Activated naive CD4-positive, alpha-beta T cell treated with anti-CD3 and anti-CD28 coated beads for 36 hours (primary cell): Measurements from ENCODE around the gene SBF2. TPM values are rescaled to one million over a fixed set of nuclear protein-coding genes. Genes with fewer than 3 reads are reported as not detected.

Experiments
- CTCF ChIA-PET: fragments of 350-600 bp; sonication (Branson Sonifier 250); formaldehyde crosslinking; loops from one replicate; lab custom pipeline; 2021; ENCODE audit warnings: antibody characterized with exemption; lab: Charles Lee
- DNase-seq: peaks from one replicate; pipeline ENCODE4 v3.0.0-alpha.2; 2020
- H3K27ac Mint-ChIP-seq: one replicate; pipeline ENCODE4 v1.8.0; 2021; ENCODE audit warnings: mild to moderate bottlenecking, mixed read lengths
- H3K27me3 Mint-ChIP-seq: one replicate; pipeline ENCODE4 v1.8.0; 2021; ENCODE audit warnings: low read depth, mixed read lengths
- H3K36me3 Mint-ChIP-seq: one replicate; pipeline ENCODE4 v1.8.0; 2021; ENCODE audit warnings: low read depth, mixed read lengths
- H3K4me1 Mint-ChIP-seq: one replicate; pipeline ENCODE4 v1.8.0; 2021; ENCODE audit warnings: low read depth, mixed read lengths
- H3K4me3 Mint-ChIP-seq: one replicate; pipeline ENCODE4 v1.8.0; 2021; ENCODE audit warnings: mild to moderate bottlenecking, moderate library complexity, mixed read lengths
- H3K9me3 Mint-ChIP-seq: one replicate; pipeline ENCODE4 v1.8.0; 2021; ENCODE audit warnings: mixed read lengths
- intact Hi-C: fragments of 100-400 bp; cut with micrococcal nuclease; formaldehyde crosslinking; loops from one replicate; pipeline ENCODE4 v1.15.1; 2023
- total RNA-seq, 2 experiments: library from RNA; stranded (reverse); gene quantifications; one replicate each; pipeline ENCODE4 v1.2.3, GENCODE V29; 2021

The SBF2 gene
- total RNA-seq, 2 experiments from 2014 or later: 8.7 to 9.9 TPM

- DNase-seq: no peak
- intact Hi-C loops: no loop called here
- H3K9me3 Mint-ChIP-seq: no peaks in the 10 kb centered on the region
- no peaks in the 10 kb centered on the region for H3K4me1 Mint-ChIP-seq
- CTCF ChIA-PET: no interaction called here
- no peak overlapping the region for H3K27ac Mint-ChIP-seq
- H3K4me3 Mint-ChIP-seq: no peak overlapping the region
- H3K27me3 Mint-ChIP-seq: no peaks in the 10 kb centered on the region
- no peaks in the 10 kb centered on the region for H3K36me3 Mint-ChIP-seq
Measured at GRCh38 chr11:9823439-9823838, 470.6 kb downstream of the SBF2 start.

DNA sequence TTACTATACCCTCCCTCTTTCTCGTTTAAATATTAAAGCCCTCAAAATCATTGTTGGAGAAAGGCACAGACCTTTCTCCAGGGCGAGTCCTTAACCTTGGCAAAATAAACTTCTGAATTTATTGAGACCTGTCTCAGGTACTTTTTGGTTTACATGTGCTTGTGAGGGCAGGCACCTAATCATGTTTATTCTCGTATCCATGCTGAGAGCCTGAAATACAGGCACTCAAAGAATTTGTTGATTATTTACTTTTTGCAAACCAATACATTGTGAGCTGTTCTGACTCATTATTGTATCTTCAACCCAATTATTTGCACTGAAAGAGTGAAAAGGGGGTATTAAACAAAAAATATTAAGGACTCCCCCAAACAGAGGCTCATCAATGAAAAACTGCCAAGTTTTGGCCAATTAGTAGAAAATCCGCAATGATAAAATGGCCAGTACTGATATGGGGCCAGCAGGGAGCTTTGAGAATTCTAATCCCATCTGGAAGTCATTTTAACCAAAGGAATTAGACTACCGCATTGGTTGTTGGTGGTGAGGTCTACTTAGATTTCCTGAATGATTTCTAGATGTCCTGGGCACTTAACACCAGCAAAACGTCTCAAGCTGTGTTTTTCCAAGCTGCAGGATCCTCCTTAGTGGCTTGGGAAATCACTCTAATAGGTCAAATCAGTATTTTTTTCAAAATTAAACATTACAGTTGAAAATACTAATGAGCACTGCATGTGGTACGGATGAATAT, 472.8 kb downstream of the SBF2 start:
- CTCF ChIA-PET: no interaction called here
- Mint-ChIP-seq H3K9me3 (no peaks in the 10 kb centered on the region), H3K4me3 (no peak overlapping the region), H3K27me3 (no peaks in the 10 kb centered on the region), H3K27ac (no peak overlapping the region), H3K4me1 (no peaks in the 10 kb centered on the region), H3K36me3 (no peaks in the 10 kb centered on the region)
- intact Hi-C loops: no loop called here
- DNase-seq: no peak

GRCh38 chr11:9820260-9820659, 473.8 kb downstream of the SBF2 start:
- CTCF ChIA-PET: interaction anchor here (1.2 kb wide), 1 partner anchor 19 kb away, joined by 3 read pairs; no protein-coding TSS in a partner anchor
- H3K27ac Mint-ChIP-seq: no peak overlapping the region
- no peaks in the 10 kb centered on the region for H3K36me3 Mint-ChIP-seq

GRCh38 chr11:9817191-9817590, 476.8 kb downstream of the SBF2 start:
- no peak overlapping the region for H3K4me3 Mint-ChIP-seq
- no peak for DNase-seq
- H3K4me1 Mint-ChIP-seq: no peaks in the 10 kb centered on the region
- H3K9me3 Mint-ChIP-seq: no peaks in the 10 kb centered on the region
- intact Hi-C loops: no loop called here
- H3K27ac Mint-ChIP-seq: no peak overlapping the region
- CTCF ChIA-PET: no interaction called here
- H3K27me3 Mint-ChIP-seq: no peaks in the 10 kb centered on the region
- no peaks in the 10 kb centered on the region for H3K36me3 Mint-ChIP-seq

More at GRCh38 chr11:9820260-9820659, 473.8 kb downstream of the SBF2 start:
- Mint-ChIP-seq H3K4me3 (no peak overlapping the region), H3K4me1 (no peaks in the 10 kb centered on the region), H3K27me3 (no peaks in the 10 kb centered on the region), H3K9me3 (no peaks in the 10 kb centered on the region)
- DNase-seq: no peak
- intact Hi-C loops: no loop called here

- peaks cover 11% of the 10 kb centered on the region for H3K36me3 Mint-ChIP-seq
- no peak overlapping the region for H3K4me3 Mint-ChIP-seq
- CTCF ChIA-PET: interaction anchor here (1.1 to 1.6 kb wide), 2 partner anchors 12 to 17 kb away, joined by 3 to 4 read pairs; no protein-coding TSS in a partner anchor
- intact Hi-C loops: no loop called here
- no peak overlapping the region for H3K27ac Mint-ChIP-seq
- no peaks in the 10 kb centered on the region for H3K4me1 Mint-ChIP-seq
- no peak for DNase-seq
- no peaks in the 10 kb centered on the region for H3K9me3 Mint-ChIP-seq
- H3K27me3 Mint-ChIP-seq: no peaks in the 10 kb centered on the region
Measured at GRCh38 chr11:9815486-9816136, 478.4 kb downstream of the SBF2 start.

- H3K36me3 Mint-ChIP-seq: peaks cover 13% of the 10 kb centered on the region
- intact Hi-C loops: no loop called here
- no peaks in the 10 kb centered on the region for H3K4me1 Mint-ChIP-seq
- H3K4me3 Mint-ChIP-seq: no peak overlapping the region
- CTCF ChIA-PET: no interaction called here
- H3K27ac Mint-ChIP-seq: no peak overlapping the region
- H3K9me3 Mint-ChIP-seq: no peaks in the 10 kb centered on the region
- no peaks in the 10 kb centered on the region for H3K27me3 Mint-ChIP-seq
- no peak for DNase-seq
Measured at GRCh38 chr11:9814108-9814507, 479.9 kb downstream of the SBF2 start.

- Mint-ChIP-seq H3K27me3 (no peaks in the 10 kb centered on the region), H3K9me3 (no peaks in the 10 kb centered on the region), H3K27ac (no peak overlapping the region), H3K36me3 (peaks cover 26% of the 10 kb centered on the region), H3K4me1 (no peaks in the 10 kb centered on the region), H3K4me3 (no peak overlapping the region)
- CTCF ChIA-PET: interaction anchor here (0.6 kb wide), 1 partner anchor 962 kb away, joined by 3 read pairs; no protein-coding TSS in a partner anchor
- DNase-seq: no peak
- intact Hi-C loops: no loop called here
Measured at GRCh38 chr11:9808943-9809342, 485.1 kb downstream of the SBF2 start.

GRCh38 chr11:9806946-9807687, 486.9 kb downstream of the SBF2 start:
- no peak for DNase-seq
- Mint-ChIP-seq H3K27me3 (no peaks in the 10 kb centered on the region), H3K4me3 (no peak overlapping the region), H3K36me3 (peaks cover 28% of the 10 kb centered on the region), H3K27ac (no peak overlapping the region), H3K9me3 (no peaks in the 10 kb centered on the region), H3K4me1 (peaks cover 5% of the 10 kb centered on the region)
- intact Hi-C loops: no loop called here
- CTCF ChIA-PET: interaction anchor here (0.5 kb wide), 1 partner anchor 273 kb away, joined by 3 read pairs; no protein-coding TSS in a partner anchor

DNA sequence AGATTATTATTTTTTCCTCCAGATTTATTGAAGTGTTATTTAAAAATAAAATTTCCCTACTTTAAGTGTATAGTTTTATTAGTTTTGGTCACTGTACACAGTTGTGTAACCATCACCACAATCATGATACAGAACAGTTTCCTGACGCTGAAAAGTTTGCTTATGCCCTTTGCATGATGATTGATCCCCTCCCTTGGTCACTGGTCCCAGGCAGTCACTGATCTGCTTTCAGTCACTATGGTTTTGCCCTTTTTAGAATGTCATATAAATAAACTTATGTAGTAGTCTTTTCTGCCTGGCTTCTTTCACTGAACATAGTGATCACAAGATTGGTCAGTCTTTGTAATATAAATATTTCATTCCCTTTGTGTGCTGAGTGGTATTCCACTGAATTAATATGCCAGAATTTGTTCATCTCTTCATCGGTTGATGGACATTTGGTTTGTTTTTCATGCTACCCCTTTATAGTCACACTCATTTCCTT, 489.6 kb downstream of the SBF2 start:
- H3K9me3 Mint-ChIP-seq: no peaks in the 10 kb centered on the region
- H3K36me3 Mint-ChIP-seq: peaks cover 16% of the 10 kb centered on the region
- H3K4me3 Mint-ChIP-seq: no peak overlapping the region
- no peaks in the 10 kb centered on the region for H3K27me3 Mint-ChIP-seq
- no peak for DNase-seq
- intact Hi-C loops: no loop called here
- peaks cover 5% of the 10 kb centered on the region for H3K4me1 Mint-ChIP-seq
- H3K27ac Mint-ChIP-seq: no peak overlapping the region
- CTCF ChIA-PET: no interaction called here

GRCh38 chr11:9803685-9804418, 490.2 kb downstream of the SBF2 start:
- intact Hi-C loops: no loop called here

GRCh38 chr11:9802291-9802861, 491.6 kb downstream of the SBF2 start:
- peaks cover 10% of the 10 kb centered on the region for H3K4me1 Mint-ChIP-seq
- H3K36me3 Mint-ChIP-seq: peaks cover 10% of the 10 kb centered on the region
- H3K9me3 Mint-ChIP-seq: no peaks in the 10 kb centered on the region
- no peak for DNase-seq
- no peaks in the 10 kb centered on the region for H3K27me3 Mint-ChIP-seq
- CTCF ChIA-PET: interaction anchor here (1.1 kb wide), 1 partner anchor 44 kb away, joined by 3 read pairs; no protein-coding TSS in a partner anchor
- no peak overlapping the region for H3K4me3 Mint-ChIP-seq
- intact Hi-C loops: no loop called here
- H3K27ac Mint-ChIP-seq: peak overlapping the region; percentile 43

More at GRCh38 chr11:9803685-9804418, 490.2 kb downstream of the SBF2 start:
- no peak for DNase-seq
- H3K9me3 Mint-ChIP-seq: no peaks in the 10 kb centered on the region
- no peak overlapping the region for H3K4me3 Mint-ChIP-seq
- no peaks in the 10 kb centered on the region for H3K27me3 Mint-ChIP-seq
- CTCF ChIA-PET: no interaction called here
- H3K36me3 Mint-ChIP-seq: peaks cover 13% of the 10 kb centered on the region
- H3K27ac Mint-ChIP-seq: no peak overlapping the region
- peaks cover 10% of the 10 kb centered on the region for H3K4me1 Mint-ChIP-seq
